Keratinocyte (primary cell): ENCODE data around the gene DNASE1L3.

Experiments
- EZH2 ChIP-seq: IDR thresholded peaks from one replicate; pipeline ENCODE4 v1.6.1; 2012; ENCODE audit warnings: inconsistent platforms, mild to moderate bottlenecking, low read length, moderate library complexity
- TF ChIP-seq, protein P1 (sequence below), 3 experiments: IDR thresholded peaks in 1 of 3; conservative IDR thresholded peaks in 1 of 3; optimal IDR thresholded peaks in 1 of 3; 2 replicates in 2 of 3; 3 replicates in 1 of 3; pipeline versions ENCODE3 to v1.5.1; 2011; ENCODE audit warnings: low read length in 3 of 3, mild to moderate bottlenecking in 3 of 3, moderate library complexity in 2 of 3, control low read depth in 1 of 3, inconsistent platforms in 1 of 3; ENCODE audit not compliant: insufficient read depth in 2 of 3; ENCODE audit errors: extremely low read depth in 1 of 3

- TF ChIP-seq, protein P1, sequence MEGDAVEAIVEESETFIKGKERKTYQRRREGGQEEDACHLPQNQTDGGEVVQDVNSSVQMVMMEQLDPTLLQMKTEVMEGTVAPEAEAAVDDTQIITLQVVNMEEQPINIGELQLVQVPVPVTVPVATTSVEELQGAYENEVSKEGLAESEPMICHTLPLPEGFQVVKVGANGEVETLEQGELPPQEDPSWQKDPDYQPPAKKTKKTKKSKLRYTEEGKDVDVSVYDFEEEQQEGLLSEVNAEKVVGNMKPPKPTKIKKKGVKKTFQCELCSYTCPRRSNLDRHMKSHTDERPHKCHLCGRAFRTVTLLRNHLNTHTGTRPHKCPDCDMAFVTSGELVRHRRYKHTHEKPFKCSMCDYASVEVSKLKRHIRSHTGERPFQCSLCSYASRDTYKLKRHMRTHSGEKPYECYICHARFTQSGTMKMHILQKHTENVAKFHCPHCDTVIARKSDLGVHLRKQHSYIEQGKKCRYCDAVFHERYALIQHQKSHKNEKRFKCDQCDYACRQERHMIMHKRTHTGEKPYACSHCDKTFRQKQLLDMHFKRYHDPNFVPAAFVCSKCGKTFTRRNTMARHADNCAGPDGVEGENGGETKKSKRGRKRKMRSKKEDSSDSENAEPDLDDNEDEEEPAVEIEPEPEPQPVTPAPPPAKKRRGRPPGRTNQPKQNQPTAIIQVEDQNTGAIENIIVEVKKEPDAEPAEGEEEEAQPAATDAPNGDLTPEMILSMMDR (optimal IDR thresholded peaks at IDR 0.05 in 1 of 3, IDR thresholded peaks at IDR 0.05 in 1 of 3, conservative IDR thresholded peaks at IDR 0.05 in 1 of 3; ENCODE audit: extremely low read depth in 1 of 3, insufficient read depth in 2 of 3, low read length in 3 of 3), result no peak
- TF ChIP-seq EZH2, result no peak
Measured at GRCh38 chr3:58189691-58190090, 21.1 kb downstream of the DNASE1L3 start.
